Measurements from ENCODE around the gene STARD10.

STARD10 gene

DNA sequence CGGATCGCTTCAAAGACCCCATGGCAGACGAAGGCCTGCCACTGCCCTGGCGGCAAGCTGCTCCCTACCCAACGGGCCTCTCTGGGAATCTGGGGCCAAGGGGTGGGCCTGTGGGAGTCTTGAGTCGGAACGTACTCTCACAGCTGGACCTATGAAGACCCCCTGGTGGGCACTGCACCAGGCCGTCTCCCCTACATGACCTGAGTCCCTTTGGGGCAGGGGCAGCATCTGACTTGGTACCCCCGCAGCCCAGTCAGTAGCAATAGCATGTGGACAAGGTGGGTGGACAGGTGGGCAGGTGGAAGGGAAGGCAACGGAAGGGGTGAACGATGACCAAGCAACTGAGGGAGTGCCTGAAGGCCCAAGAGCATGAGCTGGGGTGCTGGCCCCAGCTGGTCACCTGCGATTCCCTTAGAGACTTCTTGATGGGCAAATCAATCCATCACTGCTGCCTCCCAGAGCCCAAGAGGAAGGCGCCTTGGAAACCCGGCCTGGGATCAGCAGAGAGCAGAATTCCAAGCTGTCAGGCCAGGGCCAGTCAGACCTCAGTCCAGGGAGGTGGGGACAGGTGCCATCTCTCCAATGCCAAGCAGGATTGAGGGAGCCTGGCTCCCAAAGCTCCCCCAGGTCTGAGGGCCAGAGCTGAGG lies 76.9 kb downstream of the STARD10 start:
- no peak overlapping the region for H3K27ac ChIP-seq
- TF ChIP-seq CTCF (IDR thresholded peaks at IDR 0.05) = no peak
- no peak overlapping the region for H3K4me3 ChIP-seq
- no peak for DNase-seq (ENCODE audit: low spot score)

DNA sequence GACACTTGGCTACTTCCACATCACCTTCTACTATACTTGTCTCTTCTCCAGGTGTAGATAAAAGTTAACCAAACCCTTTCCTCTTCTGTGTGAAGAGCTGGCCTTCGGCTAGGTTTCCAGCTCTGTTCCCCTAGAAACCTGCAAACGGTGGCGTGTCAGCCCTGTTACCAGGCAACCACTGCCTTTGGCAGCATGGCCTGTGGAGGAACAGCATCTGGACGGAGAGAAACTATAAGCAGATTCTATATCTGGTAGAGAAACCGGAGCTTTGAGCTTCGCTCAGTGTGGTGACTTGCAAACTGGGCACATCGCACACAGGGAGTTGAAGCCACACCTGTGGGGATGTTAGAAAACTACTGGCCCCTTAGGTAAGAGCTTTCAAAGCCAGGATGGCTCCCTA lies 77.6 kb downstream of the STARD10 start:
- no peak for TF ChIP-seq CTCF (IDR thresholded peaks at IDR 0.05)
- no peak for DNase-seq (ENCODE audit: low spot score)
- H3K4me3 ChIP-seq = no peak overlapping the region
- no peak overlapping the region for H3K27ac ChIP-seq

GRCh38 chr11:72712841-72713240 lies 81.0 kb downstream of the STARD10 start:
- no peak for TF ChIP-seq CTCF (IDR thresholded peaks at IDR 0.05)
- Histone ChIP-seq H3K4me3 (no peak overlapping the region), H3K27ac (peak overlapping the region in 1 of 2 donors; percentile 62)
- no peak for DNase-seq (ENCODE audit: low spot score)

GRCh38 chr11:72712168-72712751 lies 81.6 kb downstream of the STARD10 start:
- no peak for DNase-seq (ENCODE audit: low spot score)
- Histone ChIP-seq H3K27ac (peak overlapping the region in 1 of 2 donors; percentile 62), H3K4me3 (no peak overlapping the region)
- no peak for TF ChIP-seq CTCF (IDR thresholded peaks at IDR 0.05)

- DNase-seq (ENCODE audit: low spot score) = no peak
- no peak overlapping the region for H3K4me3 ChIP-seq
- H3K27ac ChIP-seq = no peak overlapping the region
- no peak for TF ChIP-seq CTCF (IDR thresholded peaks at IDR 0.05)
Observed at GRCh38 chr11:72711141-72711540, 82.7 kb downstream of the STARD10 start.

DNA sequence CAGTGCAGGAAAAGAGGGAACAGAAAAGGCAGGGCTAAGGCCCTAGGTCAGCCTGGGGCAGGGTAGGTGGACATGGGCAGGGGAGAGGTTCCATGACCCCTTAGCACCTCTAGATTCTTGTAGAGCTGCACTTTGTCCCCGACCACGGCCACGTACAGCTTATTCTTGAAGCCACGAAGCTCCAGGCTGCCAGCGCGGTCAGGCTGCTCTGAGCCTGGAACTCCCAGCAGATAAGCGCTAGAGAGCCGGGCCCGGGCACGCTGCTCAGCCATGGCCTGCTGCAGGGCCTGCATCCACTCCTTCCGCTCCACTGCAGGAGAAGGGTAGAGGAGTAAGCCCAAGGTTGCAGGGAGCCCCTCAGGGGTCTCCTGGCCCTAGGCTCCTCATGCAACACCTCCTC lies 83.6 kb downstream of the STARD10 start:
- no peak for DNase-seq (ENCODE audit: low spot score)
- H3K27ac ChIP-seq = no peak overlapping the region
- no peak for TF ChIP-seq CTCF (IDR thresholded peaks at IDR 0.05)
- no peak overlapping the region for H3K4me3 ChIP-seq
